Activated CD4-positive, alpha-beta T cell treated with anti-CD3 and anti-CD28 coated beads for 48 hours (primary cell): ENCODE measurements around the gene GLDC.
"Not testable (repeated sequence)": the region's sequence is repeated elsewhere in the genome, so short reads cannot be mapped to it uniquely, and the experiment has no call there.

Experiments
- DNase-seq: peaks from one replicate; pipeline ENCODE4 v3.0.0-alpha.2; 2020

GLDC gene

GRCh38 chr9:6660512-6660911, 15.0 kb upstream of the GLDC start:
- DNase-seq = no peak

DNA sequence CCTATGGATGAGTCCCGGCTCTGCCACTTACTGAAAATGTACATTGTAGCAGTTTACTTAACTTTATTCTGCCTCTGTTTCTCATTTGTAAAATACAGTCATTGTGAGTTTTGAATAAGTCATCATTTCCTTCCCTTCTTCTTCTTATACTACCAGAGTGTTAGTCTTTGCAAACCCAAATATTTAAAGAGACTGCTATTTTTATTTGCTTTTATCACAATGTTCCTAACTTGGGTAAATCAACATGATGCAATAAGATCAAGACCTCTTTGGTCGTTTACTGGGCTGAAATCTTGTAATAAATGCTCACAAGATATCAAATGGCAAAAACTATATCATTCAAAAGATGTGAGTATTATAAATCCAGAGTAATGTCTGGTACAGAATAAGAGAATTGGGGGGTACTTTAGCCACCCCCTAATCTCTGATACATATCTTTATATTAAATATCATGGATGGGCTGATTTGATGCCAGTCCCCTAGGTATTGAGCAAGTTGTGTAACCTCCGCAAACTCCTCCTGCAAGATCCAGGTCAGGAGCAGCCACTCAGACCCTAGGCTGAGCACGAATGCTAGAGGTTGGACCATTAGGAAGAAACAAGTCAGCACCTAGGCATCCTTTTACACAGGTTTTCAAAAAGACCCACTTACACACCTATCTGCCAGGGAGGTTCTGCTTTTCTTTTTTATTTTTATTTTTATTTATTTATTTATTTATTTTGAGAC, 13.3 kb upstream of the GLDC start:
- DNase-seq = no peak

DNA sequence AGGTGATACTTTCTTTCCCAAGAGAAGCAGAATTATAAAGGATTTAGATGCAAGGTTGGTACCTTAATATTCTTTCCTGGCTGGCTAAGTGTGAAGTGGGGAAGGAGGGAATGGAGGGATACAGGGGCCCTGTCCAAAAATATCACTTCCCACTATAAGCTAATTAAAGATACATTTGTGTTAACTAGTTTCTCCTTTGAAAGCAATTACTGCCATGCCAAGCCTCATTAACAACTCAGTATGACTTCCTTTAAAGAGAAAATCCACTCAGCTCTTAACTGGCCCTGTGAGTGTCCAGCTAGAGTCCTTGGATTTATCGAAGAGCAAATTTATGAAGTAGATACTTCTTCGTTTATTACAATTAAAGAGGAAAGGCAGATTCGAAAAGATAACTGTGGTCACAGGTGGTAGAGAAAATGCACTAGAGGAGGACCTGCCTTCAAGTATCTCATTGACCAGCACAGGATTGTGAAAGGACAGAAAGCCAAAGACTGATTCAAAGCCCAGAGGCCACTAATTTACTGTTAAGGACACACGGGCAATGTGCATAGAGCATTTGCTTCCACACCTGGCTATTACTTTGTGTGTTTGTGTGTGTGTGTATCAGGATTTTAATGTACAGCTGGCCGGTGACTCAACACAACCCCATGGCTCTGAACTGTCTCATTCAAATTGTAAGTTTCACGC, 11.2 kb upstream of the GLDC start:
- DNase-seq = no peak

DNA sequence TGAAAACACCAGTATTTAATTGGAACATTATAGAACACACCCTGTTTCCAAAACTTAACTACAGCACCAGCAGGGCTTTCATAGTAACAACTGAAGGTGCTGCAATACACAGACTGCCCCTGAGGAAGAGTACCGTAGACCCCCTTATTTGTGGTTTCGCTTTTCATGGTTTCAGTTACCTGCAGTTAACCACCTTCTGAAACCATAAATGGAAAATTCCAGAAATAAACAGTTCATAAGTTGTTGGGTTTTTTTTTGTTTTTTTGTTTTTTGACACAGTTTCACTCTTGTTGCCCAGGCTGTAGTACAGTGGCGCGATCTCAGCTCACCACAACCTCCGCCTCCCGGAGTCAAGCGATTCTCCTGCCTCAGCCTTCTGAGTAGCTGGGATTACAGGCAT, 9.5 kb upstream of the GLDC start:
- no peak for DNase-seq

- peak; percentile 49 for DNase-seq
These were observed 736 bp upstream of the GLDC start for GRCh38 chr9:6646293-6646636.

GRCh38 chr9:6645105-6645354, 499 bp downstream of the GLDC start:
- peak; percentile 13 for DNase-seq

GRCh38 chr9:6644346-6645104, 1.0 kb downstream of the GLDC start:
- no peak for DNase-seq

DNA sequence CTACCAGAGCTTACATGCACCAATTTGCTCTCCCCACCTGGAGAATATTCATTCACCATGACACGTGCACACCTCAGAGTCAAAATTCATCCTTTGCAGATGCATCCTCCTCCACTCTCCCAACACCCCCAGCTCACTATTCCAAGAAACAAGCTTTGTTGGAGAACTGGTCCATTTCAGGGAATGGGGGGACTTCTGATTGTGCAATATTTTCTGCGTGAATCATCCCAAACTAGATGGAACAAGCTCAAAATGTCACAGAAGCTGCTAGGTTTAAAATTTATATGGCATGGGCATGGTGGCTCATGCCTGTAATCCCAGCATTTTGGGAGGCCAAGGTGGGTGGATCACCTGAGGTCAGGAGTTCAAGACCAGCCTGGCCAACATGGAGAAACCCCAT, 3.6 kb downstream of the GLDC start:
- DNase-seq = no peak

- no peak for DNase-seq
These were observed 4.0 kb downstream of the GLDC start for GRCh38 chr9:6641561-6641960.

DNA sequence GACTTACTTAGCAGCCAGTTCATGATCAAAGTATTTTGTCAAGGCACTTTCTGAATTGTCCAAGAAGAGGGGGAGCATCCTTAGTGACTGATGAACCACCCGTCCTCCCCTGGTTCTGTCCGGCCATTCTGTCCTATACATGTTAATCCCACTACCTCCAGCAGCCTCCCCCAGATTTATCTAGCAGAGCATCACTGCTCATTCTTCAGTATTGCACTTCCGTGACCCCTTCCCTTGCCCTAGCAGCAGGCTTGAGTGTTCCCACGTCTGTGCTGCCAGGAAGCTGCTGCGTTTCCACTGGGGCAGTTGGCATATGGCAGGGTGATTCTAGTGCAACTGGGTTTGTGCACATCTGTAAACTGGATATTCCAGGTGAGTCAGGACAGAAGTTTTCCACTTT, 4.5 kb downstream of the GLDC start:
- no peak for DNase-seq

DNA sequence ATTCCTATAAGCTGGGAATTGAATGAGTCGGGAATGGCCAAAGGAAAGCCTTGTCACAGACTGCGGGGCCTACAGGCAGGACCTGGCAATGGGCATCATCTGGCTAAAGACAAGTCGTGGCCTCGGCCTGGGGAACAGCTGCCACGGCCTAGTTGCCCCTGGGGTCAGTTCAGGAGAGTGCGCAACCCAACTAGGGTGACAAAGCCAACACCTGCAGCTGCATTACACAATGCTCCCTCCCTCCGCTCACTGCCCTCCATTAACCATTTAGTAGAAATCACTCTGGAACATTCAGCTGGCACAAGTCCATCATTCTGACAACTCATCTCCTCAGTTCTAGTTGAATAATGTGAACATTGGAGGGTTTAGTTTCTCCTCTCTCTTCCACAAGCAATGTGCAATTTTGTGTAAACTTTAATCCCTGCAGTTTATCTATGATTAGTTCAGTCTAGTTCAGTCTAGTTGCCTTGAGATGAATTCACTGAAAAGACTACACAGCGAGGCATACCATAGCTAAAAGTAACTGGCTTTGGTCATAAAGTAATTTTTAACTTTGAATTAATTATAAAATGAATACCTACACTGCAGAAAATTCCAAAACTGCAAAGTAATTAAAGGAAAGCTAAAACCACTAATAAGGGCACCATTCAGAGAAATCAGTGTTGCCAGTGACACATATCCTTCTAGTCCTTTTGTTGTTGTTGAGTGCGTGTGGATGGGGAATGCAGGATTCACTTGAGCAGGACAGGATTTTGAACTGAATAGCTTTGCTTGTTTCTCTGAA, 5.1 kb downstream of the GLDC start:
- DNase-seq = no peak

GRCh38 chr9:6639622-6640021, 5.9 kb downstream of the GLDC start:
- DNase-seq = no peak

DNA sequence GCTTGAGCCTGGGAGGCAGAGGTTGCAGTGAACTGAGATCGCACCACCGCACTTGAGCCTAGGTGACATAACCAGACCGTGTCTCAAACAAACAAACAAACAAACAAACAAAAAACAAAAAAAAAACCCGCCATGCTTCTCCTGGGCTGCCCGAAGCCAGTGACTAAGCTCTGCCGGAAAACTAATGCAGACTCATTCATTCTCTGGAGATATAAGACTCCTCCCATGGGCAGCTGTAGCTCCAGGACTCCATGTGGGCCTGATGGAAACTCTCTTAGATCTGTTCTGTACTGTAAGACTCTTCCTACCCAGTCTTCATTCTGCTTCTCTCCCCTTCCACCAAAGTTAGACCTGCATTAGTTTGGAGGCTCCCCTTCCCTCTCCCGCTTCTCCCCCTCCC, 11.1 kb downstream of the GLDC start:
- DNase-seq = no peak

- DNase-seq = no peak
These were observed 12.2 kb downstream of the GLDC start for GRCh38 chr9:6633378-6633777.

DNA sequence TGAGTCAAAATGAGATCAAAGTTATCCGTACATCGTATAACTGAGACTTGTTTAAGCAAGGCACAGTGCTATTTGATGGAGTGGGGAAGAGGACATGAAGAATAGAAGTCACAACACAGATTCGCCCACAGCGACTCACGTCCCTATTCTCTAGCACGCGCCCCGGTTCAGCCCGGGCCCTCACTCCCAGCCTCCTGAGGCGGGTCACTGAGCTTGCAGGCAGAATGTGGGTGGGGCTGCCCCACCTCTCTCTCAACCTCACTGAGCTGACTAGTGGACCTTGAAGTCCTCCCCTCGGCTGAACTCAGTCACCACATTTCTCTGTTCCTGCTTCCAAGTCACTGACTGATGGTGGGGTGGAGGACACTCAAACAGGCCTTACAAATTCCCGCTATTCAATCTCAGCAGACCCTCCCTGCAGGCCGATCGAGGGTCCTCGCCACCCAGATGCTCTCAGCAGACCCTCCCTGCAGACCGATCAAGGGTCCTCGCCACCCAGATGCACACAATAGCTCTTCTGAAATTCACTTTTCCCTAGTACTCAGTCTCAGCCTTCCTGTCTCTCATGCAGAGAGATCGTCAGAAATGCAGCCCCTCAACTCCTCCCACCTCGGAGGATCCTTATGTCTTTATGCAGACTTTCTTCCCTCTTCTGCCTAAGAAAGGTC, 12.9 kb downstream of the GLDC start:
- DNase-seq = no peak

DNA sequence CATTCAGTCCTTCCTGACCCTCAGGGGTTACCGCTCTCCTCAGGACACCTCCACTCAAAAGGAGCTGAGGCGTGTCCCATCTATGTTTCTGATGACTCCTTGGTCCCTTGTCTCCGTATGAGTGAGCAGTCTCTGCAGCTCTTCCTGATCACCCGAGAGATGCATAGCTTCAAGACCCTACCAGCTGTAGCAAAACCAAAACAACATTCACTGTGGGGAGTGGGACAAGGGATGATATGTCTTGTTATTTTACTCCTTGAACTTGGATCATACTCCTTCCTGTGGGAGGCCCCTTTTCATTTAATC, 14.4 kb downstream of the GLDC start:
- no peak for DNase-seq

DNA sequence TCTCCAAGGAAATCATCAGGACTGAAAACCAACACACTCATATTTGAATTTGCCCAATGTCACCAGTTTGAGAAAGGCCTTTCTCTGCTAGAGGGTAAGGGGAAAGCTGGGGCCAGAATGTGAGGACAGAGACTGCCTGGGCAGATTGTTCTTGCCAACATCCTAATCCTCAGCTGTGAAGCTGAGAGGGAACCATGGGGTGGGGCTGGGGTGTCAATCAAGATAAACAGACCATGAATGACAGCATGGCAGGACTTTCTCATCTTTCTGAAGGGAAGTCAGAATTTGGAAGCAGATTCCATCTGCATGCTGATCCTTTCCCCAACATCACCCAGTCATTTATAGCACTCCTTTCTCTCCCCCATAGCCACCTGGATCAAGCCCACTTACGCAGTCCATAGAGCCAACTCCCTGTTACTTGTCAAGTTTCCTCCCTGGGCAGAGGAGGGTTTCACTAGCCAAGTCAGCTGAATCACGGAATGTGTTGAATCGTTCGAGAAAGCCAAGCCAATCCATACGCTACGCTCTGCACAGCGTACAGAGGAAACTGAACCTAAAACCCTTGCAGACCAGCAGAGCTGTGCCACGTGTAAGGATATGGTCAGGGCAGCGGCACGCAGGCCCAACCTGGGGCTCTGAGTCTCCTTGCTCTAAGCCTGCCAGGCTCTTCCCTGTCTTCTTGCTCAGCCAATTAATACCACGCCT, 14.9 kb downstream of the GLDC start:
- DNase-seq = no peak

- no peak for DNase-seq
These were observed 16.8 kb downstream of the GLDC start for GRCh38 chr9:6628704-6629103.

- no peak for DNase-seq
These were observed 20.2 kb downstream of the GLDC start for GRCh38 chr9:6625363-6625762.

GRCh38 chr9:6622784-6623183, 22.7 kb downstream of the GLDC start:
- DNase-seq = not testable (repeated sequence)

GRCh38 chr9:6620796-6621195, 24.7 kb downstream of the GLDC start:
- no peak for DNase-seq

DNA sequence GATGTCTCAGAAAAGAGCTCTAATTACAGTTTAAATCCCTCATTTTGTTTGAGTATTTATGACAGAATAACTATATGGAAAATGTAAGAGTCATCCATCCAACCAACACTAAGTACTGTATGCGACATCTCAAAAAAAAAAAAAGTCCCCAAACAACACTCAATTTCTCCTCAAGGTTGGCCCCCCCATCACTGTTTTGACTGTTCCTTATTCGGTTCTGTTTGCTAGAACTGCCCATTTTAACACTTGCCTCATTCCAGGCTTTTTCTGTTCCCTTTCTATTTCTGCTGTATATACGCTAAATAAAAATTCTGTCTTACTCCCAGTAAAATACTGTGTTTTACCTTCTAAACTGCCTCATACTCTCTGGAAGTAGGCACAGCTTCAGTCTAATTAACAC, 25.2 kb downstream of the GLDC start:
- no peak for DNase-seq

DNA sequence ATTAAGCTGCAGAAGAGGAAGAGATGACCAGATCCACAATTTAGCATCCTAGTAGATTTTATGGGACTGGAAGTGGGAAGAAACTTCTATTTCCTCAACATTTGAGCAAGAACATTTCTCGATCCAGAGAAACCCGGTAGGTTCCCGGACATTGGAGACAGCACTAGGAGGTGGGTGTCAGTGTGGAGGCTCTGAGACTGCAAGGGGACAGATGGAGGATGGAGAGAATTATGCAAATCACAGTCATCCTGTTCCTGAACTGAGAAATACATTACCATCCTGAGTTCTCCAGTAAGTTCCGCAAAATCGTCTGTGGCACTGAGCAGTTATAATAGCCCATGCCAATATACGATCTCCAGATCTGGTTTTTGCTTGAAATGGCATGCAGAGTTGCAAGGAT, 25.6 kb downstream of the GLDC start:
- DNase-seq = no peak
